Colonic mucosa (tissue), 4 donors: ENCODE results near the gene SYNGR1. TPM values are rescaled to one million over a fixed set of nuclear protein-coding genes. Genes with fewer than 3 reads are reported as not detected.

Source experiments
- DNase-seq: peaks from one replicate; pipeline ENCODE4 v3.0.0-alpha.2; 2020
- H3K27ac ChIP-seq: fragments of 200-600 bp; one replicate; pipeline ENCODE4 v1.8.0; 2021
- H3K27me3 ChIP-seq: fragments of 200-600 bp; one replicate; pipeline ENCODE4 v1.8.0; 2021
- H3K36me3 ChIP-seq: fragments of 200-600 bp; one replicate; pipeline ENCODE4 v1.8.0; 2021
- H3K4me1 ChIP-seq: fragments of 200-600 bp; one replicate; pipeline ENCODE4 v1.8.0; 2021; ENCODE audit warnings: mild to moderate bottlenecking
- H3K4me3 ChIP-seq: fragments of 200-600 bp; one replicate; pipeline ENCODE4 v1.8.0; 2021
- H3K9ac ChIP-seq, 2 donors: one replicate each; pipeline ENCODE4 v1.7.0; 2013; ENCODE audit warnings: control low read depth in 2 of 2, low read depth in 2 of 2, low read length in 2 of 2
- H3K9me3 ChIP-seq: fragments of 200-600 bp; one replicate; pipeline ENCODE4 v1.8.0; 2021
- intact Hi-C: fragments of 100-400 bp; cut with DNase I; formaldehyde crosslinking; loops from one replicate; pipeline ENCODE4 v1.14.1; 2022
- total RNA-seq, 2 donors: library from RNA; stranded (reverse); fragmentation: NEBNext Ultra II Directional in 1 of 2; extraction: Animal tissue kit (Norgen Biotek cat#: 25700) in 1 of 2; gene quantifications; one replicate each; pipeline ENCODE4 v1.2.1, GENCODE V29; 2021
- TF ChIP-seq, protein P1 (sequence below): fragments of 200-600 bp; IDR thresholded peaks from one replicate; pipeline ENCODE4 v1.8.0; 2022; ENCODE audit warnings: antibody characterized with exemption, mild to moderate bottlenecking
- donor health status: healthy.
- donor health status: DM: no; HTN: no; CAD: no.
- donor health status: DM: no; HTN: no; CAD: no.

The SYNGR1 gene
- total RNA-seq, 2 donors from 2014 or later, result 1.8 to 4.3 TPM

DNA sequence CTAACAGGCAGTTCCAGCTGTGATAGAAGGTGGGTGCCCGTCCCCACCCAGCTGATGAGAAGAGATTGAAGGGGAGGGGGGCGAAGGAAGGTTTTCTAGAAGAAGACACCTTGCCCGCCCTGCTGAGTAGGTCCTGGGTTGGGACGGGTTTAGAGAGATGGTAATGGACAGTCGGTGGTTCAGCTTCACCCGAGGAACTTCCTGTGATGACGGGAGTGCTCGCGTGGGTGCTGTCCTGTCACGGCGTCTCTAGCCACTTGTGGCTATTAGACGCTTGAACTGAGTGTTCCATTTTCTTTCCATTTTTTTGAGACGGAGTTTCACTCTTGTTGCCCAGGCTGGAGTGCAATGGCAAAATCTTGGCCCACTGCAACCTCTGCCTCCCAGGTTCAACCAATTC is 79.4 kb downstream of the SYNGR1 start:
- Histone ChIP-seq H3K9me3 (no peaks in the 10 kb centered on the region), H3K9ac (peak overlapping the region in 1 of 2 donors; percentile 5), H3K27me3 (no peaks in the 10 kb centered on the region), H3K36me3 (no peaks in the 10 kb centered on the region), H3K4me3 (no peak overlapping the region), H3K27ac (no peak overlapping the region), H3K4me1 (no peaks in the 10 kb centered on the region)
- intact Hi-C loops, result no loop called here
- TF ChIP-seq, protein P1, sequence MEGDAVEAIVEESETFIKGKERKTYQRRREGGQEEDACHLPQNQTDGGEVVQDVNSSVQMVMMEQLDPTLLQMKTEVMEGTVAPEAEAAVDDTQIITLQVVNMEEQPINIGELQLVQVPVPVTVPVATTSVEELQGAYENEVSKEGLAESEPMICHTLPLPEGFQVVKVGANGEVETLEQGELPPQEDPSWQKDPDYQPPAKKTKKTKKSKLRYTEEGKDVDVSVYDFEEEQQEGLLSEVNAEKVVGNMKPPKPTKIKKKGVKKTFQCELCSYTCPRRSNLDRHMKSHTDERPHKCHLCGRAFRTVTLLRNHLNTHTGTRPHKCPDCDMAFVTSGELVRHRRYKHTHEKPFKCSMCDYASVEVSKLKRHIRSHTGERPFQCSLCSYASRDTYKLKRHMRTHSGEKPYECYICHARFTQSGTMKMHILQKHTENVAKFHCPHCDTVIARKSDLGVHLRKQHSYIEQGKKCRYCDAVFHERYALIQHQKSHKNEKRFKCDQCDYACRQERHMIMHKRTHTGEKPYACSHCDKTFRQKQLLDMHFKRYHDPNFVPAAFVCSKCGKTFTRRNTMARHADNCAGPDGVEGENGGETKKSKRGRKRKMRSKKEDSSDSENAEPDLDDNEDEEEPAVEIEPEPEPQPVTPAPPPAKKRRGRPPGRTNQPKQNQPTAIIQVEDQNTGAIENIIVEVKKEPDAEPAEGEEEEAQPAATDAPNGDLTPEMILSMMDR, result no peak
- no peak for DNase-seq

DNA sequence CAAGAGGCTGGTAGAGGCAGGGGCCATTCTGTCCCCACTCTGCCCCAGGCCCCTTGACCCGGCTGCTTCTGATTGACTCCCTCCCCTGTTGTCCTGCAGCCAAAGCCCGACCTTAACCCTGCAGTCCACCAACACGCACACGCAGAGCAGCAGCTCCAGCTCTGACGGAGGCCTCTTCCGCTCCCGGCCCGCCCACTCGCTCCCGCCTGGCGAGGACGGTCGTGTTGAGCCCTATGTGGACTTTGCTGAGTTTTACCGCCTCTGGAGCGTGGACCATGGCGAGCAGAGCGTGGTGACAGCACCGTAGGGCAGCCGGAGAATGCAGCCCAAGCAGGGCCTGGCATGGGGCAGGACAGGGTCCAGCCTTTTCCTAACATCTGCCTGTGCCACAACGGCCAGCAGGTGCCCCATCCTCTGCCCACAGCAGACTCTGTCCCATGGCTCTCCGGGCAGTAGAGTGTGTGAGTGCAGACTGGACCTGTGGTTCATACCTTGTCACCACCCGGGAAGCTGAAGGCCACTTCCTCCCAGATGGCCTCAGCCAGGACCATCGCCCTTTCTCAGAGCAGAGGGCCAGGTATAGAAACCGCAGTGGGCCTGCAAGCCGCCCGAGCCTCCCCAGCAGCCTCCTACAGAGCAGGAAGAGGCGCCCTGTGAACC is 80.3 kb downstream of the SYNGR1 start:
- Histone ChIP-seq H3K4me1 (no peaks in the 10 kb centered on the region), H3K27ac (no peak overlapping the region), H3K9me3 (no peaks in the 10 kb centered on the region), H3K9ac (no peak overlapping the region), H3K36me3 (no peaks in the 10 kb centered on the region), H3K27me3 (no peaks in the 10 kb centered on the region), H3K4me3 (no peak overlapping the region)
- intact Hi-C loops, result no loop called here
- TF ChIP-seq, protein P1, result no peak
- DNase-seq, result no peak

DNA sequence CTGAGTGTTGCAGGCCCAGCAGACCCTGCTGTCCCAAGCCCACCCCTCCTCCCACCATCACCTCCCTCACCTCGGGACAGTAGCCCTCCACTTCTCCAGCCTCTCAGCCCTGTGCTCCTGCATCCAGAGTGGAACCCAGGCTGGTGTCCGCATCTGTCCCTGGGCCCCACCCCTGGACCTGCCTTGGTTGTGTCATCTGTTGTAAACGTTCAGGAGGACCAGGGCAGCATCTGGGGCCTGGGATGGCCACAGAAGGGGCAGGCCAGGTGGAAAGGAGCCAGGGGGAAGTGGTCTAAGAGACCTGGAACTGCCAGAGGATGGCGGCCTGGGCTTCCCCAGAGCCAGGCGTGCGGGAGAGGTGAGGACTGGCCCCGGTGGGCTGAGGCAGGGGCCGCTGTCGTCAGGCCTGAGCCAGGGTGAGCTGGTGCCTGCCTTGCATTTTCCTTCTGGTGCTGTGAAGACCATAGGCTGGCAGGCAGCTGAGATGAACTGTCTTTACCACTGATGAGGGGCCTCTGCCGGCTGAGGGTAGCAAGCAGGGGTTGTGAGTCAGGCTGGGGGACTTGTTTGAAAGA is 80.9 kb downstream of the SYNGR1 start:
- TF ChIP-seq, protein P1, result no peak
- no peak for DNase-seq
- H3K4me3 ChIP-seq, result no peak overlapping the region
- H3K36me3 ChIP-seq, result no peaks in the 10 kb centered on the region
- no peaks in the 10 kb centered on the region for H3K27me3 ChIP-seq
- H3K27ac ChIP-seq, result peak overlapping the region; percentile 44
- intact Hi-C loops, result no loop called here
- H3K9me3 ChIP-seq, result no peaks in the 10 kb centered on the region
- H3K9ac ChIP-seq, result no peak overlapping the region
- H3K4me1 ChIP-seq, result no peaks in the 10 kb centered on the region

DNA sequence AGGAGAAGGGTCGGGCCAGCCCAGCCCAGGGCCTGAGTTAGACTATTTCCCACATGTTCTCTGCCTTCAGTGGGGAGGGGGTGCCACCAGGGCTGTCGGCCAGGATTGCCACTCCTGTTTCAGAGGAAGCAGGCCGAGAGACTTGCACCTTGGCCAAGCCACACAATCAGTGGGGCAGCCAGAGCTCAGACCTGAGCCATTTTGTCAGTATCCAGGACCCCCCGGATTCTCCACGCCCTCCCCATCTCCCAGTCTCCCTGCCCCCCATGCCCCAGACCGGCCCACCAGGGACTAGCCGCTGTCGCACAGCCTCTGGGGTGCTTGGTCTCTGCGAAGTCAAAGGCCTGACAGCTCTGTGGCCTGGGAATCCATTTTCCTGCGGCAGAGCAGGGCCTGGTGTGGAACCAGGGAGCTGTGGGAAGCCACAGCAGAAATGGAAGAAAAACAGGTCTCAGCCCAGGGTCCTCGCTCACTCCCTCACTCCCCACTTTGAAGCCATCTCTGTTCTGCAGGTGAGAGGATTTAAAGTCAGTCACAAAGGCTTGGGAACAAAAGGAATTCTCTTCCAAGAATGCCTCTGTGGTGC is 81.5 kb downstream of the SYNGR1 start:
- Histone ChIP-seq H3K27me3 (no peaks in the 10 kb centered on the region), H3K9ac (peak overlapping the region in 1 of 2 donors; percentile 41), H3K4me1 (no peaks in the 10 kb centered on the region), H3K27ac (peak overlapping the region; percentile 44), H3K4me3 (no peak overlapping the region), H3K36me3 (no peaks in the 10 kb centered on the region), H3K9me3 (no peaks in the 10 kb centered on the region)
- intact Hi-C loops, result no loop called here
- no peak for DNase-seq
- TF ChIP-seq, protein P1, result no peak

DNA sequence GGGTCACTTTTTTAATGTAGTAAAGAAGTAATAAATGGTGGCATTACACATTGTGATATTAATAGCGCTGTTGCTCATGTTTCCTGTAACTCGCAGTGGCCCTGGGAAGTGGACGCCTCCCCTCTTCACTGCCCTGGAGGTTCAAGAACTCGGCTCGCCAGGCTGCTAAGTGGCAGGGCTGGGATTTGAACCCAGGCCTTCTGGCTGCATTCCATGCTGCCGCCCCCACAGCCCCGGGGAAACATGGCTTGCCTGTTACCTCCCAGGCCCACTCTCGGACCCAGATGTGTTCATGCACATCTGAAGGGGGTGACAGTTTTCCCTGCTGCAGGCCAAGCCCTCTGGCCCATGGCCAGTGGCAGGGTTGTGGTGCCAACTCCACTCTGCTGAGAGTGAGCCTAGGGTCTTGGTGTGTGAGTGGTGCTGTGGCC is 82.0 kb downstream of the SYNGR1 start:
- Histone ChIP-seq H3K4me1 (no peaks in the 10 kb centered on the region), H3K36me3 (no peaks in the 10 kb centered on the region), H3K9me3 (no peaks in the 10 kb centered on the region), H3K9ac (peak overlapping the region in 1 of 2 donors; percentile 41), H3K27me3 (no peaks in the 10 kb centered on the region), H3K27ac (peak overlapping the region; percentile 44), H3K4me3 (no peak overlapping the region)
- intact Hi-C loops, result no loop called here
- TF ChIP-seq, protein P1, result no peak
- no peak for DNase-seq
